Activated CD4-positive, alpha-beta T cell treated with anti-CD3 and anti-CD28 coated beads, Interleukin-10, Interleukin-2, amounts not matched to agents 100 ng/mL and 50 ng/mL, durations not matched to agents 16 hours and 8 hours (primary cell): Measurements from ENCODE around the gene KRTAP5-2.
"Not testable (repeated sequence)": the region's sequence is repeated elsewhere in the genome, so short reads cannot be mapped to it uniquely, and the experiment has no call there.

Source experiments
- DNase-seq: peaks from one replicate; pipeline ENCODE4 v3.0.0-alpha.2; 2020

KRTAP5-2 gene

GRCh38 chr11:1625541-1625940 is 27.4 kb upstream of the KRTAP5-2 start:
- no peak for DNase-seq

DNA sequence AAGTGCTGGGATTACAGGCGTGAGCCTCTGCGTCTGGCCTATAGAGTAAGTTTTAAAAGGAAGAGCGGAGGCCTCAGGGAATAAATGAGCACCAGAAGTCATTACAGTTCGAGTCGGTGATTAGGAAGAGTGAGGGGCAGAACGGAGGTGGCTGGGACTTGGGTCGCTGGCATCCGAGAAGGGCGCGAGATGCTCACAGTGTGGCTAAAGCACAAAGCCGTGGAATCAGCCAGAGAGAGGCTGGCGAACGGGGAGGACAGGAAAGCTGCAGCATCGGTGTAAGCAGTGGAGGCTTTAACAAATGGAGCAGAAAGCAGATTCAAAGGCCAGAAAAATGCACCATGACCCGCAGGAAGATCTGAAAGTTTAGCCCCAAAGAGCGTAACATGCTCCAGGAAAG is 26.5 kb upstream of the KRTAP5-2 start:
- no peak for DNase-seq

- no peak for DNase-seq
Observed at GRCh38 chr11:1623716-1624115, 25.6 kb upstream of the KRTAP5-2 start.

DNA sequence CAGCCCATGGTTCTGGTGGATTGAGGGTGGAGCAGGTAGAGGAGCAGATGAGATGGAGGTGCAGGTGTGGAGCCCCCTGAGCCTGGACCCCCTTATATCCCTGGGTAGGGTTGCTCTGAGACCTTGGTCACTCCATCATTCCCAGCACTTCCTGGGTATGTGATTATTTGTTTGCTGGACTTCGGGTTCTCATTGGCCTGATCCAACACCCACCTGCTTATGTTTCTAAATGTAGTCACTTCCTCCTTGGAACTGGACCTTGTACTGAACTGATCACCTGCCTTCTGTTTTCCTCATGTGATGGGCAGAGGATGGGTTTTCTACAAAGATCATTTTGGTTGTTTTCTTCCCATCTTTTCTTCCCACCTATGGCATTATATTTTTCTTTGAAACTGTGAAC is 24.0 kb upstream of the KRTAP5-2 start, which contains the start of gene KRTAP5-4:
TSS of gene KRTAP5-4 (minus strand) at position 53 of the 400 bp plus-strand sequence. CDS start at position 8, 45 bp downstream.
- DNase-seq = no peak

- DNase-seq = no peak
Observed at GRCh38 chr11:1619449-1619848, 21.4 kb upstream of the KRTAP5-2 start.

DNA sequence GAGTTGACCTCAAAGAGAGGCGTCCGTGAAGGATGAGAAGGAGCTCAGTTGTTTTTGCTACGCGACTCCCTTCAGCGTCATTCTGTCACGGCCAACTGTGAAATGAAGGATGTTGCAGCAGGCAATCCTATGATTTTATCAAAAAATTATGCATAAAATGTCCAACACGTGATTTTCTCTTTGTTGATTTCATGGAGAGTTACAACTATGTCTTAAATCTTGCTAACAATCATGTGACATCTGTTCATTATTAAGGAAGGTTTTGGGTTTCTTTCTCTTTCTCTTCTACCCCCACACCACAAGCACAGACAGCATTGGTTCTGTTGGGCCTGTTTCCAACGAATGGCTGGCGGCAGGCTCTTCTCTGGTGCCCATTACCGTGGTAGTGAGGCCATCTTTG is 20.1 kb upstream of the KRTAP5-2 start:
- no peak for DNase-seq

GRCh38 chr11:1608363-1608762 is 10.3 kb upstream of the KRTAP5-2 start, which contains the start of gene KRTAP5-3:
TSS of gene KRTAP5-3 (minus strand) at chr11:1608463. CDS start at chr11:1608385, 78 bp downstream.
- DNase-seq = no peak

- not testable (repeated sequence) for DNase-seq
Observed at GRCh38 chr11:1607901-1608300, 9.8 kb upstream of the KRTAP5-2 start.

- DNase-seq = not testable (repeated sequence)
Observed at GRCh38 chr11:1607156-1607845, 9.2 kb upstream of the KRTAP5-2 start.

- peak; percentile 50 for DNase-seq
Observed at GRCh38 chr11:1605923-1606322, 7.8 kb upstream of the KRTAP5-2 start.

DNA sequence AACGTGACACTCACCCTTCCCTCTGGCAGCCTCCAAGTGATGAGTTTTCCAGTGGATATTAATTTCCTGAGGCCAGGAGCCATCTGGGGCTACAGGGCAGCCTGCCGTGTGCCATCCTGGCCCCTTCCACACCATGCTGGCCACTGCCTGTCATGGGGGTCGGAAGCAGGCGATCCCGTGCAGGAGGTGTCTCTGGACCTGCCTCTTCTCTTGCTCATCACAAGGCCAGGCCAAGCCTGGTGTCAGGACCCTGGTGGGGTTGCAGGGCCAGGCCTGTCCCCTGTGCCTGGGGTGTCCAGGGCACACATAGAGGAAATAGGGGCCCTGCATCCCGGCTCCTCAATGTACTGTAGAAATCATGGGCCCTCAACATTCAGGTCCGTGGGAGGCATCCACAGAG is 6.6 kb upstream of the KRTAP5-2 start:
- DNase-seq = no peak

- no peak for DNase-seq
Observed at GRCh38 chr11:1604181-1604580, 6.1 kb upstream of the KRTAP5-2 start.

GRCh38 chr11:1603629-1604028 is 5.5 kb upstream of the KRTAP5-2 start:
- no peak for DNase-seq

DNA sequence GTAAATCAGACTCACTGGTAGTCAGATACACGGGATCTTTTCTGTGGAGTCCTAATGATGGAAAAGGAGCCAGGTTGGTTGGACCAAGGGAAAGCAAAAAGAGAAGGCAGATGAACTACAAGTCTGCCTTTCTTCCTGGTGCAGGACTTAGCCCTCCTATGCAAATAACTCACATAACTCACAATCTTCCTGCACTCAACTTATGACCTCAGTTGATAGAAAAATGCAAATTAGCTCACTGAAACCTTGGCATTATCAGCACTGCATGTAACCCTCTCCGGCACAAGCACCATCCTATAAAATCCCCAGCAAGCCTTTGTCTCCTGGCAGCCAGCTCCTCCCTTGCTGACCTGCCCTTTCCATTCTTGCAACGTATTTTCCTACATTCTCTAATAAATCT is 3.6 kb upstream of the KRTAP5-2 start:
- not testable (repeated sequence) for DNase-seq

DNA sequence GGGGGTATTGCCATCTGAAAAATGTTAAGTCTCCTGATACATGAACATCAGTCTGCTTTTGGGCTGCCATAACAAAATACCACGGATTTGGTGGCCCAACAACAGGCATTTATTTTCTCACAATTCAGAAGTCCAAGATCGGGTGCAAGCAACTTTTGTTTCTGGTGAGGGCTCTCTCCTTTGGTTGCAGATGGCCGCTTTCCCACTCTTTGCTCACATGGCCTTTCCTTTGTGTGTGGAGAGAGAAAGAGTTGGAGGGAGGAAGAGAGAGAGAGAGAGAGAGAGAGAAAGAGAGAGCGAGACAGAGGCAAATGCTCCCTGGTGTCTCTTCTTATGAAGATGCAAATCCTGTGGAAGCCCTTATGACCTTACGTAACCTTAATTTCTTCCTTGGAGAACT is 2.5 kb upstream of the KRTAP5-2 start:
- DNase-seq = no peak

DNA sequence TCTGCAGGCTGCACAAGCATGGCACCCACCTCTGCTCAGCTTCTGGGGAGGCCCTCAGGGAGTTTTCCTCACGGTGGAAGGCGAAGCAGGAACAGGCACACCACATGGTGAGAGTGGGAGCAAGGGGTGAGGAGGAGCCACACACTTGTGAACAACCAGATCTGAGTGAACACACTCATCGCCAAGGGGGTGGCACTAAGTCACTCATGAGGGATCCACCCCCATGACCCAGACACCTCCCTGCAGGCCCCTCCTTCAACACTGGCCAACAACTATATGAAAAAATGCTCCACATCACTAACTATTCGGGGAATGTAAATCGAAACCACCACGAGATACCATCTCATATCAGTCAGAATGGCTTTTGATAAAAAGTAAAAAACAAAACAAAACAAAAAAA is 722 bp upstream of the KRTAP5-2 start:
- DNase-seq = no peak

- not testable (repeated sequence) for DNase-seq
Observed at GRCh38 chr11:1598406-1598805, 312 bp upstream of the KRTAP5-2 start.

DNA sequence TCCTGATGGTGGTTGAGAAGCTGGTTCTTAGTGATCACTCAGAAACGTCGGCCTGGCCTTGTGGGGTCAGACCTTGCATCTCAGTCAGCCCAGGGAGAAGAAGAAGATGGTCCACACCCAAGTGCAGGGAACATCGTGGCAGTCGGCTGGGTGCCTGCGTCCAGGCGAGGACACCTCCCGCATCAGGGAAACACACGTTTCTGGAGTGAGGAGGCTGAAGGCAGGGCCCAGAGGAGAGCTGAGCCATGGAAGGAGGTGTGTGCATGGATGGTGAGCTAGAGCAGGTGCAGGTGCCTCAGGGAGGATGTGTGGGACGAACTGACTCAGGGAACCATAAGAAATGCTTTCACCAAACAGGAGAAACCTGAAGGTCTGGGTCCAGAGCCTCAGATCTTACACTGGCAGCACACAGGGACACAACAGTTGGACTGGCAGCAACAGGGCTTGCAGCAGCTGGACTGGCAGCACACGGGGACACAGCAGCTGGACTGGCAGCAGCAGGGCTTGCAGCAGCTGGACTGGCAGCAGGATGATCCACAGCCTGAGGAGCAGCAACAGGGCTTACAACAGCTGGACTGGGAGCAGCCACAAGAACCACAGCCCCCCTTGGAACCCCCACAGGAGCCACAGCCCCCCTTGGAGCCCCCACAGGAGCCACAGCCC is 632 bp downstream of the KRTAP5-2 start:
- DNase-seq = no peak

DNA sequence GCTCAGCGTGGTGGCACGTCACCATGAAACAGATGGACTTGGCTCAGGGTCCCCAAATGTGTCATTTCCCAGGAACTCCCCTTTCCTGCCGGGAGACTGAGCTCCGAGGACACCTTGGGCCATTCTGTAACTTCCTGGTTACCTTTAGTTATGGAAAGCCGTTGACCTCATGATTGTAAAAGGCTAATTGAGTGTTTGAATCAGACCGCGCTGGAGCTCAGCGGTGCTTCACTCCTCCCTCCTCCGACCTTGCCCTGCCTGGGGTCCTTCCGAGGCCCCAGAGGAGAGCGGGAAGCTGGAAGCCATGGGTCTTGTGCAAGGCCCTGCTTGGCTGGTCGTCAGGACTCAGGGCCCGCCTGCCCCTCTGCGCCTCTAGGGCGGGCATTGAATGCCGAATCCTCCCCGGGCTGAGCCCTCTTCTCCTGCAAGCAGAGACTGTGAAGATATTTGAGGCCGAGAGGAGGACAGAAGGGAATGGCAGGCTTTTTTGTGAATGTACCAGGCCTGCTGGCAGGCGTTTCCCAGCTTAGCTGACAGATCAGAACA is 1.4 kb downstream of the KRTAP5-2 start:
- DNase-seq = not testable (repeated sequence)

GRCh38 chr11:1595994-1596575 is 2.0 kb downstream of the KRTAP5-2 start:
- not testable (repeated sequence) for DNase-seq

DNA sequence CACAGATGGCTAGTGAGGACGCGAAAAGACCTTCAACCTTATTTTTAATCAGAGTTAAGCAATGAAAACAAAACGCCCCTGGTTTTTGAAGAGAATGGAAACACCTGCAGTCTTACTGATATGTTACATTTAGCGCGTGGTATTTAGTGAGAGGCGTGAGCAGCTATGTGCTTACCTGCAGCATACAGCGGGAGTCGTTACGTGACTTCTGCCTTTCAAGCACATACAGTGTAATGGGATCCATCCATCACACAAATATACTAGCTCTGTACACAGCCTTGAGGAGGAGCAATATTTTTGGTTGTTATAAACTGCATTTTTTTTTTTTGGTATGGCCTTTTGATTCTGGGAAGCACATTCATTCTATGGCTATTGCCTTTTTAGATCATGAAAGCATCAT is 5.5 kb downstream of the KRTAP5-2 start:
- DNase-seq = no peak

DNA sequence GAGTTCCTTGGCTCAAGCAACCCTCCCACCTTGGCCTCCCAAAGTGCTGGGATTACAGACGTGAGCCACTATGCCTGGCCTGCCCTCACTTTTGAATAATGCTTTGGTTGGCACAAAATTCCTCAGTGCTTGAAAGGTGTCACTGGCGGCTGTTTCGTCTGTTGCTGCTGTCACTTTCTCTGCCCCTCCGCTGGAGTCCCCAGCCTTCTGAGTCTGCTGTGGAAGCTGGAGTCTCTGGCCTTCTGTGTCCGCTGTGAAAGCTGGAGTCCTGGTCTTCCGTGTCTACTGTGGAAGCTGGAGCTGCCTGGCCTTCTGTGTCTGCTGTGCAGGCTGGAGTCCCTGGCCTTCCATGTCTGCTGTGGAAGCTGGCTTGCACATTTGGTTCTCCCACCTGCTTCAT is 8.1 kb downstream of the KRTAP5-2 start:
- DNase-seq = no peak

GRCh38 chr11:1589191-1589963 is 8.7 kb downstream of the KRTAP5-2 start:
- peak; percentile 39 for DNase-seq
